Fibroblast of the conjunctiva (primary cell): ENCODE results near the gene SCN4B.

Experiments
- DNase-seq: peaks from one replicate; pipeline ENCODE4 v3.0.0-alpha.2; 2010; ENCODE audit warnings: low read depth

The SCN4B gene

GRCh38 chr11:118129471-118130172, 23.0 kb downstream of the SCN4B start:
- DNase-seq = no peak

DNA sequence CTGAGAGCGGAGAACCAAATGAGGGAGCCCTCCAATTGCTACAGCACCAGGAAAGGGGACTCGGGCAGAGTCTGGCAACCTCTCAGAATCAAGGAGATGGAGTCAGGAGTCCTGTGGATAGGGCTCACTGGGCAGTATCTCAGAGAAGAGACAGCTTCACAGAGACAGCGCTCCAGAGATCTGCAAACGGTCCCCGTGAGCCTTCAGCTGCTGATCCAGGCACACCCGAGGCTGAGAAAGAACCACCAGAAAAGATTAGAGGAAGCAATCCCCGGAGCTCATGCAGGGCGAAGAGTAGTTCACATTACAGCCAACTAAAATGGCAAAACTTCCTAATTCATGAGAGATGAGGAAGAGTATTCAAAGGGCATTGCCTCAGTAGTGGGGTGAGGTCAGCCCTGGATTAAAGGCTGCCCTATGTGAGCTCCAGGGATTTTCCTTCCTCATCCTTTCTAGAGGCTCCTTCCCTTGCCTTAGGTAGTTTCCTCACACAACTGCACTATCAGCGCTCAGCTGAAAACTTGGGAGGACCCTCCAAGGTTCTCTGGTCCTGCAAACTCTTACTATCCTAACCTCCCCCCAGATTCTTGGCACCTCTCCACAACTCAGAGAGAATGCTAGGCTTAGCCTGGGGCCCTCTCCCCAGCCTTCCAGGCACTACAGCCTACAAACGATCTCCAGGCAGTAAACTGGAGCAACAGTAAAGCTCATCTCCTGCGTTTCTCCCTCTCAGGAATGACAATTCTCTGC, 23.7 kb downstream of the SCN4B start:
- no peak for DNase-seq

DNA sequence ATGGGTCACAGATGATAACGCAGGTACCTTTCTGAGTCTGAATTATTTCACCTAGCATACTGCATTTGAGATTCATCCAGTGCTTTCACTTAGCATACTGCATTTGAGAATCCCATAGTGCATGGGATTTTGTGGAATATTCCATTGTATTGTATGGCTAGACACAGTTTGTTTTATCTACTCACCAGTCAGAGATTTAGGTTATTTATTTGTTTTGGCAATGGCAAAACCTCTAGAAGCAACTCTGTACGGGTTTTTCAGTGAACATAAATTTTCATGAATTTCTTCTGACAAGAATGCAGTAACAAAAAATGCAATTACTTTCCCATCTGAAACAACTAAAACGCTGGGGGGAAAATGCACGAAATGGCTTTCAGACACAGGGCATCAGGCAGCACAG, 24.3 kb downstream of the SCN4B start:
- no peak for DNase-seq

GRCh38 chr11:118126082-118126838, 26.4 kb downstream of the SCN4B start:
- DNase-seq = no peak

GRCh38 chr11:118124929-118125535, 27.6 kb downstream of the SCN4B start:
- DNase-seq = no peak

DNA sequence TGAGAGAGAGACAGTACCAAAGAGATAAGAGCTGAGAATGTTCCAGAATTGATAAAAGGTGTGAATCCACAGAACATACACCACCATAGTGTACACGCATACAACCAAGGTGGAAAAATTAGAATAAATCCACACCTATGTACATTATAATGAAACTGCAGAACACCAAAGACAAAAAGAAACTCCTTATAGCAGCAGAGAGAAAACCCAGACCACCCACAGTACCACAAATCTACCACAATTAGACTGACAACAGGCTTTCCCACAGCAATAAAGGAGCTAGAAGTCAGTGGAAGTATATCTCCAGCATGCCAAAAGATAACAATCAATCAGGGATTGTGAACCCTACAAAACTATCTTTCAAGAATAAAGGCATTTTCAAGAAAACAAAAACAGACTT, 31.8 kb downstream of the SCN4B start:
- no peak for DNase-seq

DNA sequence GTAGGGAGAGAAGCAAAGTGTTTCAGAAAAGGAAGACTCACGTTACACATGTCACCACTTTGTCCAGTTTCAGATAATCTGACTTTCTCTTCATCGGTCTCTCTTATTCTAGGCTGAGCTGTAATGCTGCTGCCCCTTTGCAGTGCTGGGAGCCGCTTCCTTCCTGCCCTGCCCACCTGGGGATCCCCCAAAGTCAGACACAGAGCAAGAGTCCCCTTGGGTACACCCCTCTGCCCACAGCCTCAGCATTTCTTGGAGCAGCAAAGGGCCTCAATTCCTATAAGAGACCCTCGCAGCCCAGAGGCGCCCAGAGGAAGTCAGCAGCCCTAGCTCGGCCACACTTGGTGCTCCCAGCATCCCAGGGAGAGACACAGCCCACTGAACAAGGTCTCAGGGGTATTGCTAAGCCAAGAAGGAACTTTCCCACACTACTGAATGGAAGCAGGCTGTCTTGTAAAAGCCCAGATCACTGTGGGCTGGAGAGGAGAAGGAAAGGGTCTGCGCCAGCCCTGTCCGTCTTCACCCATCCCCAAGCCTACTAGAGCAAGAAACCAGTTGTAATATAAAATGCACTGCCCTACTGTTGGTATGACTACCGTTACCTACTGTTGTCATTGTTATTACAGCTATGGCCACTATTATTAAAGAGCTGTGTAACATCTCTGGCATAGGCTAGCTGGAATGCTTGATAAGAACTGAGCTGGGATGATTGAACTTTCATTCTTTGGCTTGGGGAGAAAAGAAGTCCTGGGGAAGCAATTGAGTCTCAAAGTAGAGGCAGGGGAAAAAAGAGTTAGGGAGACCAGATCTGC, 34.6 kb downstream of the SCN4B start:
- no peak for DNase-seq

- DNase-seq = no peak
Measured at GRCh38 chr11:118115048-118115447, 37.6 kb downstream of the SCN4B start.

DNA sequence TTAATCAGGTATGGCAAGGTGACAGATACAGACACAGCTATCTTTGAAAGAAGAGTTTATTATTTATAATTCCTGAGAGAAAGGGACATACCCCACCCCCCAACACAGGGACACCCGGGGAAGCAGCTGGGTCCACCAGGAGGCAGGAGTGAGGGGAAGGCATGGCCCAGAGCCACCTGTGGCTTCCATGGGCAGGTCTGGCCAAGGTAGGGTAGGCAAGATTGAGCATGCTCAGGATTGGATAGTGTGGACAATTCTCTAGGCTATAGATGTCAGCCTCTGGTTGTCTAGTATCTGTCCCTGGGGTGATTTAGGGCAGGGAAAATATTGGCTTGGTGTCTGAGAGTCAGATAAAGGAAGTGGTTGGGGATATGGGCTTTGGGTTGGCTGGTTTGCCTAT, 38.4 kb downstream of the SCN4B start:
- no peak for DNase-seq

DNA sequence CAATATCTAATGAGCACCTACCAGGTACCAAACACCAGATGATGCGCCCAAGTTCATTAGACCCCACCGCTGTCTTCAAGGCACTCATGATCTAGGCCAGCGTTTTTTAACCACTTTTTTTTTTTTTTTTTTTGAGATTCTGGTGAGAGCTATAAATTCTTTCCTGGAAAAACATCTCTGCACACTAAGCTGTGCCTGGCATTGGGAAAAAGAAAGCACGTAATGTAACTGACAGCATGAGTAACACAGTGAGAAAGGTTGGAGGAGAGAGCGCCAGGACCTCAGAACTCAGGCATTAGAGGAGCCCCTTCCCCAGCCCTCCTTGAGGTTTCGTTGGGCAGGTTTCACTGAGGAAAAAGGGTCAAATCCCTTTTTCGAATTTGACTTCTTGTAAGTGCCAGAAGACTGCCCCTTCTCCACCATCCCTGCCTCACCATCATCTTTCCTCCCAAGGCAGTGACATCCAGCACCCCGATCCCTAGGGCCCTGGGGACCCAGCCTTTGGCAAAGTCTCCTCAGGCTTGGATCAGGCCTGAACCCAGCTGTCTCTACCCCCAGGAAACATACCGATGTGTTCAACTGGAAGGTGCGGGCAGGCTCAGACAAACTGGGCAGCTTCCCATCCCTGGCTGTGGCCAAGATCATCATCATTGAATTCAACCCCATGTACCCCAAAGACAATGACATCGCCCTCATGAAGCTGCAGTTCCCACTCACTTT, 39.8 kb downstream of the SCN4B start:
- DNase-seq = no peak

DNA sequence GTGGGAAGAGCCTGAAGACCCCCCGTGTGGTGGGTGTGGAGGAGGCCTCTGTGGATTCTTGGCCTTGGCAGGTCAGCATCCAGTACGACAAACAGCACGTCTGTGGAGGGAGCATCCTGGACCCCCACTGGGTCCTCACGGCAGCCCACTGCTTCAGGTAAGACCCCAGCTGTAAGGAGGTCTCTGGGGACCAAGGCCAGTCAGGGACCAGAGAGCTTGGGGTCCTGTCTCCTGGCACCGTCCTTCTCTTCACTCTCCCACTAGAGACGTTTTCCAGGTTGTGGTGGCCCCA, 40.9 kb downstream of the SCN4B start:
- no peak for DNase-seq

- DNase-seq = no peak
Measured at GRCh38 chr11:118111019-118111743, 41.4 kb downstream of the SCN4B start.

- DNase-seq = no peak
Measured at GRCh38 chr11:118109231-118109630, 43.4 kb downstream of the SCN4B start.

- DNase-seq = no peak
Measured at GRCh38 chr11:118108513-118108912, 44.1 kb downstream of the SCN4B start.

GRCh38 chr11:118106789-118107335, 45.8 kb downstream of the SCN4B start:
- DNase-seq = no peak

DNA sequence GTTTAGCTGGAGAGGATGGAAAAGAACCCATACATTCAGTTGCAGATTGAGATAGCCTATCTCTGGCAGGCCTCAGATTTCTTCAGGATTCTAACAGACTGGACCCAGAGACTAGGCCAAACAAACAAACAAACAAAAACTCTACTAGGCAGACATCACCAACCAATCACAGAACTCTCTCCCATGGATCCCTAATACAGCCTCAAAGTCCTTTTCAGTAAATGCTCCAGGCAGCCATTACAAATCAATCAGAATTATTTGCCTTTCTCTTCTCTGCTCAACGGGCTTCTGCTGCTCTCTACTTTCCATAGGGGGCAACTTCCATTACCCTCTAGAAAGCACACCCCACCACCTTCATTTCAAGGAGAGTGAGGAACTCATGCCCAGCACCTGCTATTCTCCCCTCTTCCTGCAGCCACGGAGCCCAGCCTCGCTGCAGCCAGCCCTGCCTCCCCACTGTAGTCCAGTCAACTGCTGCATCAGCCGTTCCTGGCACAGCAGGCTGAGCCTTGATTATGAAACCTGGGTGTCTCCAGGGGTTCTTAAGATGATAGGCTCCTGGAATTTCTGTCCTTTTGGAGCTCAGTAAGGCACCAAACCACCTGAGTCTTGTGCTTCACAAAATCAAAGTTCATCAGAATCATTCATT, 46.8 kb downstream of the SCN4B start:
- DNase-seq = no peak

DNA sequence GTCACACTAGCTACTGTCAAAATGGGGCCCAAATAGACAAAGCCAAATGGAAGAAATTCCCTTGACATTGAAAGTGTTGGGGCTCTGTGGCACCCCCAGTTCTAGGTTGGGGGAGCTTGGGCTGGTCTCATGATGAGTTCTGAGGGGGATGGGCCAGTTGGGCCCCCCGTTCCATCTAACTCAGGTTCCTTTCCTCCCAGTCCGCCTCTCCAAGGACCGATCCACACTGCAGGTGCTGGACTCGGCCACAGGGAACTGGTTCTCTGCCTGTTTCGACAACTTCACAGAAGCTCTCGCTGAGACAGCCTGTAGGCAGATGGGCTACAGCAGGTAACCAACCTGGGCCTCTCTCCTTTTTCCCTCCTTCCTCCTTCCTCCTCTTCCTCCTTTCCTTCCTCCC, 48.1 kb downstream of the SCN4B start:
- no peak for DNase-seq

- no peak for DNase-seq
Measured at GRCh38 chr11:118102721-118103261, 49.8 kb downstream of the SCN4B start.

DNA sequence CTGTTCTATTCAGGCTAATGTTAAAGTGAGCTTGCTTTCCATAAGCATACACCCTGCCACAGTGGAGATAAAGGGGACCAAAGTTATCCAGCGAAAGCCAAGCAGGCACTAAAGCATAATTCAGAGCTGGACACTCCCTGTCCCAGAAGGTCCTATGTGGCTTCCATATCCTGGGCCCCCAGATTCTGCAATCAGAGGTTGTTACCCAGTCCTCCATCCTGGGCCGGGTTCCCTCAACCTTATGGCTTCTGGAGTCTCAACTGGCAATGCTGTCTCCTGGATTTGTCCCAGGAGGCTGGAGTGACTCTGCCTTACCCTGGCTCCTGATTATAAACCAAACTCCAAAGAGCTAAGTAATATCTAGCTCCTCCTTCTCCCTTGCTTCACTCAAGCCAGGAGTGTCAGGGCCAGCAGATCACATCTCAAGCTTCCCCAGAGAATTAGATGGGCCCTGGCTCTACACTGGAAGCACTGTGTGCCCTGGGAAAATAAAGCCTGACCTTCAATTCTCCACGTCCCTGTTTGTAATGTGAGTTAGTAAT, 51.9 kb downstream of the SCN4B start:
- DNase-seq = no peak
